ENCODE data around the gene FKBP4.

The FKBP4 gene

GRCh38 chr12:2776129-2776806 is 18.5 kb upstream of the FKBP4 start:
- in situ Hi-C loops (cut with HindIII; ENCODE audit: low sequenced_read_pairs) = no loop called here

GRCh38 chr12:2779281-2779680 is 15.5 kb upstream of the FKBP4 start:
- in situ Hi-C loops (cut with HindIII; ENCODE audit: low sequenced_read_pairs) = no loop called here

- in situ Hi-C loops (cut with HindIII; ENCODE audit: low sequenced_read_pairs) = no loop called here
These were observed 10.7 kb upstream of the FKBP4 start for GRCh38 chr12:2783936-2784600.

GRCh38 chr12:2785017-2785416 is 9.8 kb upstream of the FKBP4 start:
- in situ Hi-C loops (cut with HindIII; ENCODE audit: low sequenced_read_pairs) = no loop called here

GRCh38 chr12:2791089-2791488 is 3.7 kb upstream of the FKBP4 start:
- in situ Hi-C loops (cut with HindIII; ENCODE audit: low sequenced_read_pairs) = no loop called here

GRCh38 chr12:2792671-2793500 is 1.9 kb upstream of the FKBP4 start:
- in situ Hi-C loops (cut with HindIII; ENCODE audit: low sequenced_read_pairs) = no loop called here

GRCh38 chr12:2793561-2793960 is 1.2 kb upstream of the FKBP4 start:
- in situ Hi-C loops (cut with HindIII; ENCODE audit: low sequenced_read_pairs) = no loop called here

- in situ Hi-C loops (cut with HindIII; ENCODE audit: low sequenced_read_pairs) = no loop called here
These were observed 507 bp upstream of the FKBP4 start for GRCh38 chr12:2794191-2794735.

GRCh38 chr12:2795291-2796186 is 769 bp downstream of the FKBP4 start:
- in situ Hi-C loops (cut with HindIII; ENCODE audit: low sequenced_read_pairs) = no loop called here

GRCh38 chr12:2796187-2796666 is 1.5 kb downstream of the FKBP4 start:
- in situ Hi-C loops (cut with HindIII; ENCODE audit: low sequenced_read_pairs) = no loop called here

- in situ Hi-C loops (cut with HindIII; ENCODE audit: low sequenced_read_pairs) = no loop called here
These were observed 3.1 kb downstream of the FKBP4 start for GRCh38 chr12:2797721-2798418.

GRCh38 chr12:2800046-2800570 is 5.3 kb downstream of the FKBP4 start:
- in situ Hi-C loops (cut with HindIII; ENCODE audit: low sequenced_read_pairs) = no loop called here

GRCh38 chr12:2801044-2801783 is 6.4 kb downstream of the FKBP4 start:
- in situ Hi-C loops (cut with HindIII; ENCODE audit: low sequenced_read_pairs) = no loop called here

- in situ Hi-C loops (cut with HindIII; ENCODE audit: low sequenced_read_pairs) = no loop called here
These were observed 9.0 kb downstream of the FKBP4 start for GRCh38 chr12:2803635-2804392.

GRCh38 chr12:2804393-2805142 is 9.8 kb downstream of the FKBP4 start:
- in situ Hi-C loops (cut with HindIII; ENCODE audit: low sequenced_read_pairs) = no loop called here

- in situ Hi-C loops (cut with HindIII; ENCODE audit: low sequenced_read_pairs) = no loop called here
These were observed 10.4 kb downstream of the FKBP4 start for GRCh38 chr12:2805143-2805520.

GRCh38 chr12:2806700-2807099 is 11.9 kb downstream of the FKBP4 start:
- in situ Hi-C loops (cut with HindIII; ENCODE audit: low sequenced_read_pairs) = no loop called here

All from endothelial cell of hepatic sinusoid (primary cell).